SH-SY5Y (cell line): ENCODE results near the gene NAV2.

Experiments
- GATA2 ChIP-seq: IDR thresholded peaks from 2 replicates; pipeline ENCODE4 v1.6.1; 2011; ENCODE audit warnings: mild to moderate bottlenecking, low read depth, low read length
- GATA3 ChIP-seq: IDR thresholded peaks from 2 replicates; pipeline ENCODE4 v1.6.1; 2011; ENCODE audit warnings: low read depth, mild to moderate bottlenecking, low read length, moderate library complexity

The NAV2 gene

DNA sequence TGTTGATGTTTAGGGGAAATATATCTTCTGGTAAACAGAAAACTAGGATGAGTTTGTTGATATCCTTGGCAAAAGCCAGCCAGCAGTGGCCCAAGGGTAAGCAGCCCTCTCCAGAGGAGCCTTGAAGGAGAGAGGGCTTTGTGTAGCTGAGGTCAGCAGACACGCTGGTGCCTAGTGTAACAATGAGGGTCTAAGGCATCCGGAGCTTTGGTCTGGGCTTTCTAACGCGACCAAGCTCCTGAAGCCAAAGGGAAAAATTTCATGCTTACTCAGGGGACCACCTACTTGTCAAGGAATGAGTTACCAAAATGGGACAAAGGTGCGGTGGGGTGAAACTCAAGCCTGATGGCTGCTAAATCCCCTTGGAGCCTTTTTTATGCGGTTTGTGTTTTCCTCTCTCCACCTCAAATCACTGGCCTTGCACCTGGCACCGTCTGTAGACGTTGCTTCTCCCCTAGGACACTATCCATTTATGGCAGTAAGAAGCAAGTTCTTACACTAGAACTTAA is 312.7 kb downstream of the NAV2 start:
- TF ChIP-seq GATA2 (no peak), GATA3 (no peak)

DNA sequence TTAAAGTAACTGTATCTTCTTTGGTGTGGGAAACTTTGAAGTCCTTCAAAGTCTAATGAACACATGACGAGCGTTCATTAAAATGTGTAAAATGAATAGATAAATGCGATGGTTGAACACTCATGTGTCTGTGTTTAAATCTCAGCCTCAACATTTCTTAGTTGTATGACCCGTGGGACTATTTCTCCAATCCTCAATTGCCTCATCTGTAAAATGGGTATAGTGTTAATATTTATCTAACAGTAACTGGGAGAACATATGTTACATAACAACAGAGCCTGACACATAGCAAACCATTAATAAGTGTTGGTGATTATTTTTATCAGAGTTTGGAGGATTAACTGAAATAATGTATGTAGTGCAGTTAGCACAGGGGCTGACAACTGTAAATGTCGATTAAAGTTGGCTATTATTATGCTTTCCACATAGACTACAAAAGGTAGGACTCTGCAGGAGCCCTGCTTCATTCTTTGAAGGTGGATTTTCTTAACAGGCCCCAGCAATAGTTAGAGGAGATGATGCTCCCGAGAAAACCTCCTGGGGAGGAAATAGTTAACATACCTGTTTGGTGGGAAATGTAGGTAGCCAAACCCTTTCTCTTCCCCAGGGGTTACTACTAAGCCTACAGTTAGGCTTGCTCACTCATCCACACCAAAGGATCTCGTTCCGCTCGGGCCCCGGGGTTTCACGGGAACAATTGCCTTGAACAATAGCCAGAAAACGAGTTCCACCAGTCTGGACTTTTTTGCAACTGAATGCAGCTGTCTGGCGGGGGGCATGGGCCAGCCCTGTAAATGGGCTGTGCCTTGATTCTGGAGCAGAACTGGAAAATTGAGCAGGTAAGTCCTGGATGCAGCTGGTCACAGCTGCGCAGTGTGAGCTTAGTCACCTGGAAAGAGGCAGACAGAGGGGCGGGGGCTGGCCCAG is 314.3 kb downstream of the NAV2 start:
- TF ChIP-seq GATA2: no peak
- no peak for TF ChIP-seq GATA3

DNA sequence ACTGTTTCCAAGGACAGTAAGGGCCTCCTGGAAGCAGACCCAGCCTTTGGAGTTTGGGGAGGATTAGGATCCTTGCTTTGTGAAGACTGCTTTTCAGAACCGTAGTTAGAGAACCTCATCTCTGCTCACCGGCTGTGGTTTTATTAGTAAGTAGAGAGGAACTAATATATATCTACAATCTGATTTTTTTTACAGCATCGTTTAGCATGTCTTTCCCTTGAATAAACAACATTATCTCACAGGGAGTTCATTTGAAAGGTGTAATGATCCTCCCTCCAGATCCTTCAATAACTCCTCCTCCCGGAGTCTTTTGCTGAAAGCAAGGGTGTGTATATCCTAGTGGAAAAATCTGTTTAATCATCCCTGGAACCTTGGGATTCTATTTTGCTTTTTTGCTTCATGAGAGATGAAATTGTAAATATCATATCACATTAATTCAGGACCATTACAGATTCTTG is 314.9 kb downstream of the NAV2 start:
- no peak for TF ChIP-seq GATA2
- no peak for TF ChIP-seq GATA3

DNA sequence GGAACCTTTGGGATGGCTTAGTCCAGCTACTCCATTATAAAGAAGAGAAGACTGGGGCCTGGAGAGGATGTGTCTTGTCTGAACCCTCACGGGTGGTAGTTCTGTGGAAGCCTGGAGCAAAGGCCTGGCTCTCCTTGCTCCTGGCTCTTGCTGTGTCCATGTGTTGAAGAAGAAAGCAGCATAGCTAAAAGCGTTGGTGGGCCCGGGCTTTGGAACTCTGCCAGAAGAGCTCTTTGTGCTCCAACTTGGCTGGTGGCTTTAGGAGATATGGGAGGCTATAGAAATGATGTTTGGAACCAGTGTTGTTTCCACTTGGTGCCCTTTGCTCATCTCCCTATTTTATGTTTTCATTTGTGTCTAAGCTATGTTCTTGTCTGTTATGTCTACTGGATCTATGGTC is 316.6 kb downstream of the NAV2 start:
- TF ChIP-seq GATA2 (no peak), GATA3 (no peak)

DNA sequence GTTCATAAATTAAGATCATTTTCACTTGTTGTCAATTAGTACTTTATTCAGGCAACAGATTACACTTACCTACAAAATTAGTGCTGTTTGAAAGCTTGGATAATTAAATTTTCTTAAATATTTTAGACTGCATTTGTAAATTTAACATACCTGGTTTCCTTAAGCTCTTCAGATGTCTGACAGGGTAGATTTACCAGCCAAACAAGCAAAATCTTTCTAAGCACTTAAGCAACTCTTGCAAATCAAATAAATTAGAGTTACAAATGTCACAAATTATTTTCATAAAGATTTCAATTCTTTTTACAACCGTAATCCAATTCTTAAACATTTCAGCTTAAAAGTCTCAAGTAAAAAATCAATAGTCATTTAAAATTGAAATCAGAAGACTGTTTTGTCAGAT is 317.8 kb downstream of the NAV2 start:
- TF ChIP-seq GATA3 (no peak), GATA2 (no peak)

DNA sequence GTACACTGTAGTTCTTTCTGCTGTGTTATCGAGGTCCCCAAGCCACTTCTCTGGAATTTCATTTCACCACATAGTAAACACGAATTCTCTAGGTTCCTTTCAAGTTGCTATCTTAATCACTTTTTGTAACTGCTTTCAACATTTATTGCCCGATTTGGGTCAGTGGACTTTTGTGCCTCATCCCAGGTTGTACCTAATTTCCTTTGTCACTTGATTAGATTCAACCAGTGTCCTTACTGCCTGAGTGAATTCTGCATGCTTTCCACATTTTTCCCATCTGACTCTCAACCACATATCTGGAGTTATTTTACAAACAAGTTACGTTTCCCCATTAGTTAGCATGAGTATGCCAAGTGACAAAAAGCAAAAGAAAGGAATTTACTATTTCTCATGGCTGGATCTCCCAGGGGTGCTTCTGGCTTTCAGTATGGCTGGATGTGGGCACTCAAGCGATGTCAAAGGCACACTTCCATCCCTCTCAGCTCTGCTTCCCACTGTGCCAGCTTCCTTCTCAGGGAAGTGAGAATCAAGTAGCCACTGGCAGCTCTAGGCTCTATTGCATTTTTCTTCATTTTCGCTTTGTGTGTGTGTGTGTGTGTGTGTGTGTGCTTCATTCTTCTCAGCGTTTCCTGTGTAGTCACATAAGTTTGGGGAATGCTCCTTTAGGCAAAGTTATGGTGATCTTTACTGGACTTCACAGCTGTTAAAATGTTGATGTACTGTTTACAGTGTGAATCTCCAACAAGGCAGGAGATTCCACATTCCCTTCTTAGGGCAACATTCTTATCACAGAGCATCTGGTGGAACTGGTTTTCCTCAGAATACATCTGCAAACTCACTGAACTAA is 318.7 kb downstream of the NAV2 start:
- TF ChIP-seq GATA2: no peak
- TF ChIP-seq GATA3: no peak

DNA sequence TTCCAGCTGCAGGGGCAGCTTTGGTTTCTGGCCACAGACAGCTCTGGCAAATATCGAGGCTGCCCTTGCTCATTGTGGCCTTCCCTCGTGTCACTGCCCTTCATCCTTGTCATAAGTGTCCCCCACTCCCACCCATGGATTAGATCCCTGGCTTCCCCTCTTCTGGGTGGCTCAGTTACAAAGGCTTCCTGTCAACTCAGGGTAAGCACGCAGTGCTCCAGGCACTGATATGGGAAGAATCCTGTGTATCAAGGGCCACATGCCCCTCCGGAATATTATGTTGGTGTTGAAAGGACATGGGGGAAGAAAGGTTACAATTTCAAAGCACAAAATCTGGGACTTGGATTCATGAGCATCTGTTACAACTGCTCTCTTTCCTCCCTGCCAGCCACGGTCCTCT is 319.5 kb downstream of the NAV2 start:
- no peak for TF ChIP-seq GATA2
- TF ChIP-seq GATA3: no peak

DNA sequence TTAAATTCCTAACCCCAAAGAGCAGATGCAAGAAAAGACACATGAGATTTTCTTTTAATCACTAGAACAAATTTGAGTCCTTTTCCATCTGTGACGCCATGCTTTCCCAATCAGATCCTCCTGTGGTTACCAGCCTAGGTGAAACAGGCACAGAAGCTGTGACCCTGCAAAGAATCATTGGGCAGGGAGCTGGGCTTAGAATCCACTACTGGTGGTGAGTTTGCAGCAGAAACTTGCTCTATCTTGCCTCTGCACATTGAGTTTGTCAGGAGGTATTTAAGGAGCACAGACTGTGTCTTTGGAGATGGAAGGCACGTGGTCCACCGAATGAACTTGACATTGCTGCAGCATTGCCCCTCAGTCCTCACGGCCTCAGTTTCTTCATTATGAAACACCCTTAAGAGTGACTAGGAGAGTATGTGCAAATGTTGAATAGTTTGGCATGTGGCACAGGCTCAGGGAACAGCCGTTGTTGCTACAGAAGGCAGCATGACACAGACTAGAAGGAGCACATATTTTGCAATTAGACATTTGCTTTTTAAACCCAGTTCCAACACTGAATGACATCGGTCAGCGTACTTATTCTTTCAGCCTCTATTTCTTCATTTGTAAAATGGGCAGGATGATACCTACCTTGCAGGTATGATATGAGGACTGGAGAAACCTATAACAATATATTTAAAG is 320.1 kb downstream of the NAV2 start:
- TF ChIP-seq GATA3 (no peak), GATA2 (no peak)

DNA sequence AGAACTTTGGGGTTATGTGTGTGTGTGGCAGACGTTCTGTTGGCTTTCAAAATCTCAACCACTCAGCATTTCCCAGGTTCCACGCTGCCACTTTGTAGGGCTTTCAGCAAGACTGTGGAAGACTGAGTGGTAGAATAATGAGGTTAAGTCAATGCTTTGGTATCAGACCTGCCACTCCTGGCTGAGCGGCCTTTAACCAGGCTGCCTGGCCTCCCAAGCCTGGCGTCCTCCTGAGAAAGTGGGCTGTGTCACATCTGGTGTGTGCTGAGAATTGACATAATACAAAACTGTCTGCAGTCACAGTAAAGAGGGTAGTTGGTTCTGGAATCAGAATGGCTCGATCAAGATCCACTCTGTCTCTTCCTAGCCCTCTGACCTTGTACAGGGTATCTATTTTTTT is 321.2 kb downstream of the NAV2 start:
- TF ChIP-seq GATA2: no peak
- no peak for TF ChIP-seq GATA3

DNA sequence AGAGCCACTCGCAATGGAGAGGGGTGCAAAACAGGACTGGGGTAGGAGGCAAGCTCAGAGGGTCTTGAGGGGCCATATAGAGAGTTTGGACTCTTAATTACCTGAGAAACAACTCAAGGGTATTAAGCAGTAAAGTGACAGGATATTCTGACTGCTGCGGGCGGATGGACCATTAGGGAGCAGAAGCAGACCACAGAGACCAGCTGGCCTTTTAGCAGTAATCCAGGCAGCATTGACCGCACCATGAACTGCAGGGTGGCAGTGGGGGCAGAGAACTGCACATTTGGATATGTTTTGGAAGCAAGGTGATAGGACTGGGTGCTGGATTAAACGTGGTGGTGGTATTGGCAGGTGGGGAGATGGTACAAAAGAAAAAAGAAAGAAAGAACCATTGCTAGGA is 322.3 kb downstream of the NAV2 start:
- TF ChIP-seq GATA3 (no peak), GATA2 (no peak)

DNA sequence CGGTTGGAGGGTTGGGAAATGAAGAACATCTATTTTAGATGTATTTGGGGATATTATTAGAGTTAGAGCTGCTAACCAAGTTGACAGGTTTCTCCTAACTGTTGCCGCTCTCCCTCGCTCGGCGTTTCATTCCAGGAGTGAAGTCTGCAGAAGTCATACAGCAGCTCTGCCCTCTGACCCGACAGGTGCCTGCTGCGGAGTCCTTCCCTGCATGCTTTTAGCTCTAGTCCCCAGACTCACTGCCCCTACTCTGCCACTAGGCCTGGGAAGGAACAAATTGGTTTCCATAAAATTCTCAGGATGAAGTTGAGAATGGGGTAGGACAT is 322.7 kb downstream of the NAV2 start:
- TF ChIP-seq GATA2: no peak
- no peak for TF ChIP-seq GATA3

DNA sequence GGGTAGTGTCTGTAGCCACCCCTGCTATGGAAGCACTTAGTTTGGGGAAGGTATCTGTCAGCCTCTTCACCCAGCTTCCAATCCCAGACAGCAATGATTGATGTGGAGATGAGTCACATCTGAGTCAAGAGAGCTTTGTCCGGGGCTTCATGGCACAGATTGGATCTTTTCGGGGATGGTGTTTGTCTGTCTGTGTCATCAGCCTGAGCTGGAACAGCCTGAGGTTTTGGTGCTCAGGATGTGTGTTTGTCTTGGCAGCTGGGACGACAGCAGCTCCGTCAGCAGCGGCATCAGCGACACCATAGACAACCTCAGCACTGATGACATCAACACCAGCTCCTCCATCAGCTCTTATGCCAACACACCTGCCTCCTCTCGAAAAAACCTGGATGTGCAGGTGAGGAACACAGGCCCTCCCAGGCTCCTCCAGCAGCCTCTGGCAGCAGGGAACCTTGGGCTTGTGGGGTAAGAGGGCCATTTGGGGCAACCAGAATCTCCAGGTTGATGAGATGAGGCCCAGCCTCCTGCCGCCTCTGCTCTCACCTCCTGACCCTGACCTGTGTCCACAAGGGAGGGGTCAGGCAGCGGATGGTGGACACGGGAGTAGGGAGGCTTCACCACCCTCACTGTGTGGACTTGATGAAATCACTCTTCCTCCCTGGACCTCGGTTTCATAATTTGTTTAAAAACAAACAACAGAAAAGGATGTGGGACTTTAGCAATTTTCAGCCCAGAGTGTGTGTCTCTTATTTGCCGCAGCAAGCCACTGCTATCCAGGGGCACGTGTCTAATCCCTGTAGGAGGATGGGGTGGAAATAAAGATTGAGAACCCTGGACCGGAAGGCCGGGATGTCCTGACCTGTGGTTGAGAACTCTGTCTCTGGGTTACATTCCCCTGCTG is 323.3 kb downstream of the NAV2 start:
- TF ChIP-seq GATA3 (no peak), GATA2 (no peak)
